HEK293 (cell line): Measurements from ENCODE around the gene TMEM127.

Experiments
- CTCF ChIA-PET: fragments of 350-600 bp; formaldehyde crosslinking; extraction: SDS; loops from one replicate; lab custom pipeline; 2021; ENCODE audit warnings: antibody characterized with exemption; lab: Yijun Ruan, JAX
- POLR2A ChIA-PET: fragments of 300-600 bp; formaldehyde crosslinking; extraction: SDS; loops from one replicate; lab custom pipeline; 2020; ENCODE audit warnings: antibody characterized with exemption, inconsistent platforms; lab: Yijun Ruan, JAX
- H3K27ac ChIP-seq: fragments of 200-500 bp; sonication (Bioruptor generic); 2 replicates; pipeline ENCODE4 v1.5.1; 2014; ENCODE audit warnings: low read depth, low read length, control low read depth, inconsistent platforms; ENCODE audit errors: extremely low read depth
- H3K36me3 ChIP-seq, 2 experiments: fragments of 200-500 bp in 1 of 2; sonication (Bioruptor generic) in 1 of 2; 1 replicate in 1 of 2; 2 replicates in 1 of 2; pipeline ENCODE4 v1.5.1; 2014 to 2017; ENCODE audit warnings: inconsistent platforms in 2 of 2, low read length in 2 of 2; ENCODE audit not compliant: control insufficient read depth in 2 of 2, insufficient read depth in 1 of 2
- H3K4me1 ChIP-seq: fragments of 200-500 bp; sonication (Bioruptor generic); 2 replicates; pipeline ENCODE4 v1.5.1; 2014; ENCODE audit warnings: mild to moderate bottlenecking, low read length, inconsistent platforms; ENCODE audit not compliant: control insufficient read depth, insufficient read depth
- H3K4me3 ChIP-seq: 2 replicates; pipeline ENCODE4 v1.5.1; 2011; ENCODE audit warnings: low read depth, mild to moderate bottlenecking, control low read depth, low read length, moderate library complexity
- H3K9me3 ChIP-seq: fragments of 200-500 bp; sonication (Bioruptor generic); 2 replicates; pipeline ENCODE4 v1.5.1; 2014; ENCODE audit warnings: low read depth, low read length, inconsistent platforms; ENCODE audit not compliant: control insufficient read depth, insufficient read depth
- FEZF1 ChIP-seq: fragments of 450-650 bp; formaldehyde crosslinking; IDR thresholded peaks from 2 replicates; pipeline ENCODE4 v1.5.1; 2016; ENCODE audit warnings: missing biosample characterization, missing genetic modification characterization
- KLF8 ChIP-seq: fragments of 450-650 bp; formaldehyde crosslinking; IDR thresholded peaks from 2 replicates; pipeline ENCODE4 v1.5.1; 2016; ENCODE audit warnings: missing biosample characterization, missing genetic modification characterization
- MEIS1 ChIP-seq: sonication (generic); formaldehyde crosslinking; IDR thresholded peaks from 2 replicates; pipeline ENCODE4 v1.8.1; 2022; ENCODE audit warnings: missing genetic modification reagents, mild to moderate bottlenecking, borderline replicate concordance
- RBAK ChIP-seq: fragments of 450-650 bp; formaldehyde crosslinking; IDR thresholded peaks from 2 replicates; pipeline ENCODE4 v1.5.1; 2016; ENCODE audit warnings: missing biosample characterization, missing genetic modification characterization
- ZBTB17 ChIP-seq: fragments of 450-650 bp; formaldehyde crosslinking; IDR thresholded peaks from 2 replicates; pipeline ENCODE4 v1.5.1; 2016; ENCODE audit warnings: missing biosample characterization, missing genetic modification characterization
- ZEB2 ChIP-seq: fragments of 450-650 bp; formaldehyde crosslinking; IDR thresholded peaks from 2 replicates; pipeline ENCODE4 v1.5.1; 2016; ENCODE audit warnings: missing biosample characterization, missing genetic modification characterization
- ZNF10 ChIP-seq: fragments of 450-650 bp; formaldehyde crosslinking; IDR thresholded peaks from 2 replicates; pipeline ENCODE4 v1.5.1; 2017; ENCODE audit warnings: missing biosample characterization, missing genetic modification characterization
- ZNF133 ChIP-seq: fragments of 450-650 bp; formaldehyde crosslinking; IDR thresholded peaks from 2 replicates; pipeline ENCODE4 v1.5.1; 2016; ENCODE audit warnings: missing biosample characterization, missing genetic modification characterization
- ZNF202 ChIP-seq: fragments of 450-650 bp; formaldehyde crosslinking; IDR thresholded peaks from 2 replicates; pipeline ENCODE4 v1.5.1; 2016; ENCODE audit warnings: missing biosample characterization, missing genetic modification characterization, borderline replicate concordance
- ZNF24 ChIP-seq: fragments of 450-650 bp; formaldehyde crosslinking; IDR thresholded peaks from 2 replicates; pipeline ENCODE4 v1.5.1; 2016; ENCODE audit warnings: missing biosample characterization, missing genetic modification characterization
- ZNF560 ChIP-seq: fragments of 450-650 bp; formaldehyde crosslinking; IDR thresholded peaks from 2 replicates; pipeline ENCODE4 v1.5.1; 2017; ENCODE audit warnings: missing biosample characterization, missing genetic modification characterization, borderline replicate concordance
- ZNF571 ChIP-seq: fragments of 450-650 bp; formaldehyde crosslinking; IDR thresholded peaks from 2 replicates; pipeline ENCODE4 v1.5.0; 2017; ENCODE audit warnings: missing biosample characterization, missing genetic modification characterization
- ZNF660 ChIP-seq: fragments of 450-650 bp; IDR thresholded peaks from 2 replicates; pipeline ENCODE4 v1.5.1; 2018; ENCODE audit warnings: missing biosample characterization, mild to moderate bottlenecking, missing genetic modification characterization
- ZNF76 ChIP-seq: fragments of 450-650 bp; formaldehyde crosslinking; IDR thresholded peaks from 2 replicates; pipeline ENCODE4; 2016; ENCODE audit warnings: low read depth, missing biosample characterization, missing genetic modification characterization, borderline replicate concordance
- ZNF792 ChIP-seq: fragments of 450-650 bp; formaldehyde crosslinking; IDR thresholded peaks from 2 replicates; pipeline ENCODE4 v1.5.1; 2016; ENCODE audit warnings: missing biosample characterization, missing genetic modification characterization
- TF ChIP-seq, protein P1 (sequence below): fragments of 450-650 bp; formaldehyde crosslinking; IDR thresholded peaks from 2 replicates; pipeline ENCODE4 v1.5.1; 2016; ENCODE audit warnings: missing biosample characterization, missing genetic modification characterization, low read depth
- TF ChIP-seq, protein P2 (sequence below): fragments of 450-650 bp; formaldehyde crosslinking; IDR thresholded peaks from 2 replicates; pipeline ENCODE4 v1.5.1; 2016; ENCODE audit warnings: missing biosample characterization, missing genetic modification characterization
- TF ChIP-seq, protein P3 (sequence below): fragments of 450-650 bp; IDR thresholded peaks from 2 replicates; pipeline ENCODE4 v1.5.1; 2018; ENCODE audit warnings: missing biosample characterization, mild to moderate bottlenecking, missing genetic modification characterization
- TF ChIP-seq, protein P4 (sequence below): fragments of 450-650 bp; formaldehyde crosslinking; IDR thresholded peaks from 2 replicates; pipeline ENCODE4 v1.5.1; 2016; ENCODE audit warnings: missing biosample characterization, missing genetic modification characterization

Gene TMEM127

DNA sequence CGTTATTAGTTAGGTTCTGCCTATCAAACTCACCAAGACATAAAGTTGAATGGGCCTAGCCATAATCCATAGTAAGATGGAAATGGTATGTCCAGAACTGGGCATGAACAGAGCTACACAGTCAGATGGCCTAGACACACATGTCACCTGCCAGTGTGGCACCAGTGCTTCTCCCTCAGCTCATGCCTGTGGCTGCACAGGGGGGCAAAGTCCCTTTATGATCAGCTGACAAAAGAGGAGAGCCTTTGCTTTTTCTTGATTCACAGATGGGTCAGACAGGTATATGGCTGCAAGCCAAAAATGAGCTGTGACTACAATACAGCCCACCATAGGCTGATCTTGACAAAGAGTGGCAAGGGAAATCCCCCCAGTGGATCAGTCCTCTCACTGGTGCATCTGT, 28.9 kb downstream of the TMEM127 start:
- Histone ChIP-seq H3K27ac (no peak overlapping the region), H3K36me3 (no peaks in the 10 kb centered on the region), H3K4me3 (no peak overlapping the region), H3K4me1 (no peaks in the 10 kb centered on the region; the same call in 1 of the 2 replicates)
- POLR2A ChIA-PET, result interaction anchor here (1.5 kb wide), 1 partner anchor 20 kb away, joined by 4 read pairs; no protein-coding TSS in a partner anchor
- CTCF ChIA-PET, result interaction anchor here (0.6 kb wide), 1 partner anchor 238 kb away, joined by 3 read pairs; no protein-coding TSS in a partner anchor
- TF ChIP-seq KLF8 (no peak), ZNF792 (no peak), ZBTB17 (no peak), ZNF202 (tag by site-specific recombination) (no peak), ZNF24 (no peak), ZNF10 (tag by site-specific recombination) (no peak), MEIS1 (CRISPR knock-in tag) (no peak), ZNF560 (tag by site-specific recombination) (no peak), RBAK (tag by site-specific recombination) (no peak), ZNF76 (tag by site-specific recombination) (no peak), ZEB2 (tag by site-specific recombination) (no peak), ZNF133 (tag by site-specific recombination) (no peak), ZNF660 (tag by site-specific recombination) (no peak), FEZF1 (tag by site-specific recombination) (no peak), ZNF571 (tag by site-specific recombination) (no peak)
- TF ChIP-seq, protein P1, sequence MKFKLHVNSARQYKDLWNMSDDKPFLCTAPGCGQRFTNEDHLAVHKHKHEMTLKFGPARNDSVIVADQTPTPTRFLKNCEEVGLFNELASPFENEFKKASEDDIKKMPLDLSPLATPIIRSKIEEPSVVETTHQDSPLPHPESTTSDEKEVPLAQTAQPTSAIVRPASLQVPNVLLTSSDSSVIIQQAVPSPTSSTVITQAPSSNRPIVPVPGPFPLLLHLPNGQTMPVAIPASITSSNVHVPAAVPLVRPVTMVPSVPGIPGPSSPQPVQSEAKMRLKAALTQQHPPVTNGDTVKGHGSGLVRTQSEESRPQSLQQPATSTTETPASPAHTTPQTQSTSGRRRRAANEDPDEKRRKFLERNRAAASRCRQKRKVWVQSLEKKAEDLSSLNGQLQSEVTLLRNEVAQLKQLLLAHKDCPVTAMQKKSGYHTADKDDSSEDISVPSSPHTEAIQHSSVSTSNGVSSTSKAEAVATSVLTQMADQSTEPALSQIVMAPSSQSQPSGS (tag by site-specific recombination), result no peak
- TF ChIP-seq, protein P2, sequence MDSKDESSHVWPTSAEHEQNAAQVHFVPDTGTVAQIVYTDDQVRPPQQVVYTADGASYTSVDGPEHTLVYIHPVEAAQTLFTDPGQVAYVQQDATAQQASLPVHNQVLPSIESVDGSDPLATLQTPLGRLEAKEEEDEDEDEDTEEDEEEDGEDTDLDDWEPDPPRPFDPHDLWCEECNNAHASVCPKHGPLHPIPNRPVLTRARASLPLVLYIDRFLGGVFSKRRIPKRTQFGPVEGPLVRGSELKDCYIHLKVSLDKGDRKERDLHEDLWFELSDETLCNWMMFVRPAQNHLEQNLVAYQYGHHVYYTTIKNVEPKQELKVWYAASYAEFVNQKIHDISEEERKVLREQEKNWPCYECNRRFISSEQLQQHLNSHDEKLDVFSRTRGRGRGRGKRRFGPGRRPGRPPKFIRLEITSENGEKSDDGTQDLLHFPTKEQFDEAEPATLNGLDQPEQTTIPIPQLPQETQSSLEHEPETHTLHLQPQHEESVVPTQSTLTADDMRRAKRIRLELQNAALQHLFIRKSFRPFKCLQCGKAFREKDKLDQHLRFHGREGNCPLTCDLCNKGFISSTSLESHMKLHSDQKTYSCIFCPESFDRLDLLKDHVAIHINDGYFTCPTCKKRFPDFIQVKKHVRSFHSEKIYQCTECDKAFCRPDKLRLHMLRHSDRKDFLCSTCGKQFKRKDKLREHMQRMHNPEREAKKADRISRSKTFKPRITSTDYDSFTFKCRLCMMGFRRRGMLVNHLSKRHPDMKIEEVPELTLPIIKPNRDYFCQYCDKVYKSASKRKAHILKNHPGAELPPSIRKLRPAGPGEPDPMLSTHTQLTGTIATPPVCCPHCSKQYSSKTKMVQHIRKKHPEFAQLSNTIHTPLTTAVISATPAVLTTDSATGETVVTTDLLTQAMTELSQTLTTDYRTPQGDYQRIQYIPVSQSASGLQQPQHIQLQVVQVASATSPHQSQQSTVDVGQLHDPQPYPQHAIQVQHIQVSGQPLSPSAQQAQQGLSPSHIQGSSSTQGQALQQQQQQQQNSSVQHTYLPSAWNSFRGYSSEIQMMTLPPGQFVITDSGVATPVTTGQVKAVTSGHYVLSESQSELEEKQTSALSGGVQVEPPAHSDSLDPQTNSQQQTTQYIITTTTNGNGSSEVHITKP (tag by site-specific recombination), result no peak
- TF ChIP-seq, protein P3, sequence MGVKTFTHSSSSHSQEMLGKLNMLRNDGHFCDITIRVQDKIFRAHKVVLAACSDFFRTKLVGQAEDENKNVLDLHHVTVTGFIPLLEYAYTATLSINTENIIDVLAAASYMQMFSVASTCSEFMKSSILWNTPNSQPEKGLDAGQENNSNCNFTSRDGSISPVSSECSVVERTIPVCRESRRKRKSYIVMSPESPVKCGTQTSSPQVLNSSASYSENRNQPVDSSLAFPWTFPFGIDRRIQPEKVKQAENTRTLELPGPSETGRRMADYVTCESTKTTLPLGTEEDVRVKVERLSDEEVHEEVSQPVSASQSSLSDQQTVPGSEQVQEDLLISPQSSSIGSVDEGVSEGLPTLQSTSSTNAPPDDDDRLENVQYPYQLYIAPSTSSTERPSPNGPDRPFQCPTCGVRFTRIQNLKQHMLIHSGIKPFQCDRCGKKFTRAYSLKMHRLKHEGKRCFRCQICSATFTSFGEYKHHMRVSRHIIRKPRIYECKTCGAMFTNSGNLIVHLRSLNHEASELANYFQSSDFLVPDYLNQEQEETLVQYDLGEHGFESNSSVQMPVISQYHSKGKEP (tag by site-specific recombination), result no peak
- TF ChIP-seq, protein P4, sequence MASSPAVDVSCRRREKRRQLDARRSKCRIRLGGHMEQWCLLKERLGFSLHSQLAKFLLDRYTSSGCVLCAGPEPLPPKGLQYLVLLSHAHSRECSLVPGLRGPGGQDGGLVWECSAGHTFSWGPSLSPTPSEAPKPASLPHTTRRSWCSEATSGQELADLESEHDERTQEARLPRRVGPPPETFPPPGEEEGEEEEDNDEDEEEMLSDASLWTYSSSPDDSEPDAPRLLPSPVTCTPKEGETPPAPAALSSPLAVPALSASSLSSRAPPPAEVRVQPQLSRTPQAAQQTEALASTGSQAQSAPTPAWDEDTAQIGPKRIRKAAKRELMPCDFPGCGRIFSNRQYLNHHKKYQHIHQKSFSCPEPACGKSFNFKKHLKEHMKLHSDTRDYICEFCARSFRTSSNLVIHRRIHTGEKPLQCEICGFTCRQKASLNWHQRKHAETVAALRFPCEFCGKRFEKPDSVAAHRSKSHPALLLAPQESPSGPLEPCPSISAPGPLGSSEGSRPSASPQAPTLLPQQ (tag by site-specific recombination), result no peak
- TF ChIP-seq, all 188 proteins: peak for 0
- H3K9me3 ChIP-seq, result no peaks in the 10 kb centered on the region
